Neuronal stem cell (in vitro differentiated cells): ENCODE data around the gene CCDC70.

ENCODE experiments used
- DNase-seq: peaks from one replicate; pipeline ENCODE4 v3.0.0-alpha.2; 2013; ENCODE audit warnings: low spot score
- H2AFZ ChIP-seq: one replicate; pipeline ENCODE4 v1.6.1; 2013; ENCODE audit warnings: mild to moderate bottlenecking, low read length, inconsistent platforms
- H2AK5ac ChIP-seq: 2 replicates; pipeline ENCODE4 v1.6.1; 2013; ENCODE audit warnings: low read depth, mild to moderate bottlenecking, inconsistent platforms, low read length, moderate library complexity, mixed read lengths
- H2BK120ac ChIP-seq: 2 replicates; pipeline ENCODE4 v1.6.1; 2013; ENCODE audit warnings: low read depth, mild to moderate bottlenecking, inconsistent platforms, low read length, moderate library complexity, mixed read lengths
- H2BK12ac ChIP-seq: one replicate; pipeline ENCODE4 v1.6.1; 2013; ENCODE audit warnings: low read length, inconsistent platforms
- H2BK15ac ChIP-seq: 2 replicates; pipeline ENCODE4 v1.6.1; 2013; ENCODE audit warnings: mild to moderate bottlenecking, low read length, inconsistent platforms, mixed read lengths
- H2BK5ac ChIP-seq: one replicate; pipeline ENCODE4 v1.6.1; 2013; ENCODE audit warnings: inconsistent platforms, mild to moderate bottlenecking, low read length, moderate library complexity
- H3K14ac ChIP-seq: one replicate; pipeline ENCODE4 v1.6.1; 2013; ENCODE audit warnings: low read length, inconsistent platforms
- H3K18ac ChIP-seq: 2 replicates; pipeline ENCODE4 v1.6.1; 2013; ENCODE audit warnings: low read length, inconsistent platforms
- H3K23ac ChIP-seq: 2 replicates; pipeline ENCODE4 v1.6.1; 2013; ENCODE audit warnings: low read depth, mild to moderate bottlenecking, mixed read lengths, low read length, inconsistent platforms; ENCODE audit not compliant: poor library complexity
- H3K27ac ChIP-seq: replicated peaks from 3 replicates; pipeline ENCODE4 v1.5.1; 2013; ENCODE audit warnings: low read length, inconsistent platforms
- H3K27me3 ChIP-seq, 3 experiments: 2 replicates each; pipeline ENCODE4 v1.6.1; 2013; ENCODE audit warnings: low read length in 3 of 3, mild to moderate bottlenecking in 2 of 3, inconsistent platforms in 1 of 3, low read depth in 1 of 3, mixed read lengths in 1 of 3, moderate library complexity in 1 of 3; ENCODE audit not compliant: control insufficient read depth in 3 of 3, insufficient read depth in 3 of 3
- H3K36me3 ChIP-seq, 2 donors: replicated peaks in 1 of 2; 2 replicates each; pipeline ENCODE4 v1.6.1; 2013; ENCODE audit warnings: low read length in 2 of 2; ENCODE audit not compliant: control insufficient read depth in 2 of 2, insufficient read depth in 2 of 2
- H3K4ac ChIP-seq: 2 replicates; pipeline ENCODE4 v1.6.1; 2013; ENCODE audit warnings: inconsistent platforms, mild to moderate bottlenecking, low read length, moderate library complexity
- H3K4me1 ChIP-seq, 2 donors: 1 replicate in 1 of 2; 2 replicates in 1 of 2; pipeline ENCODE4 v1.6.1; 2013; ENCODE audit warnings: low read length in 2 of 2, low read depth in 1 of 2; ENCODE audit not compliant: control insufficient read depth in 2 of 2, insufficient read depth in 1 of 2
- H3K4me2 ChIP-seq: one replicate; pipeline ENCODE4 v1.6.1; 2013; ENCODE audit warnings: mild to moderate bottlenecking, low read length, inconsistent platforms; ENCODE audit not compliant: insufficient read depth, poor library complexity, severe bottlenecking
- H3K4me3 ChIP-seq, 2 donors: 2 replicates each; pipeline ENCODE4 v1.5.1; 2013; ENCODE audit warnings: low read length in 2 of 2, mild to moderate bottlenecking in 2 of 2, inconsistent platforms in 1 of 2, moderate library complexity in 1 of 2
- H3K79me1 ChIP-seq: one replicate; pipeline ENCODE4 v1.6.1; 2013; ENCODE audit warnings: low read depth, mild to moderate bottlenecking, inconsistent platforms, low read length, moderate library complexity
- H3K9ac ChIP-seq: one replicate; pipeline ENCODE4 v1.6.1; 2013; ENCODE audit warnings: mild to moderate bottlenecking, low read depth, low read length, inconsistent platforms; ENCODE audit not compliant: poor library complexity
- H3K9me3 ChIP-seq, 2 donors: replicated peaks in 1 of 2; 2 replicates each; pipeline versions ENCODE3 to v1.6.1; 2013; ENCODE audit warnings: low read length in 2 of 2, mild to moderate bottlenecking in 2 of 2, inconsistent platforms in 1 of 2, low read depth in 1 of 2, mixed read lengths in 1 of 2, moderate library complexity in 1 of 2; ENCODE audit not compliant: control insufficient read depth in 2 of 2, insufficient read depth in 1 of 2
- H4K8ac ChIP-seq: one replicate; pipeline ENCODE4 v1.6.1; 2013; ENCODE audit warnings: low read depth, mild to moderate bottlenecking, inconsistent platforms, low read length, moderate library complexity
- H4K91ac ChIP-seq: one replicate; pipeline ENCODE4 v1.6.1; 2013; ENCODE audit warnings: low read length, low read depth, mild to moderate bottlenecking, inconsistent platforms; ENCODE audit not compliant: poor library complexity
- WGBS, 2 donors: extraction: QIAGEN DNeasy Blood & Tissue Kit; methylation state at CpG; one replicate each; pipeline ENCODE4 v1.1.7; 2013; ENCODE audit warnings: missing lambda C conversion rate in 2 of 2, mixed read lengths in 1 of 2; ENCODE audit not compliant: insufficient read length in 2 of 2, insufficient replicate concordance in 1 of 2; ENCODE audit errors: extremely low coverage in 2 of 2; 5-methylcytosine and 5-hydroxymethylcytosine counted together

CCDC70 gene

DNA sequence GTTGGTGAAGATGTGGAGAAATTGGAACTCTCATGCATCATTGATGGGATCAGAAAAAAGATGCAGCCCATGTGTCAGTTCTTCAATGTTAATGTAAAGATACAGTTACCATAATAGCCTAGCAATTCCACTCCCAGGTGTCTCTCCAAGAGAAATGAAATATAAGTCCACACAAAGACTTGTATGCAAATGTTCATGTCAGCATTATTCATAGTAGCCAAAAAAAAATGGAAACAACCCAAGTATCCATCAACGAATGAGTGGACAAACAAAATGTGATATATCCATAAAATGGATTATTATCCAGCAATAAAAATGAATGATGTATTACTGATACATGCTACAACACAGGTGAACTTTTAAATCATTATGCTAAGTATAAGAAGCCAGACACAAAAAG is 38.7 kb downstream of the CCDC70 start:
- no peak overlapping the region for H3K4me2 ChIP-seq

GRCh38 chr13:51902776-51903175 is 41.0 kb downstream of the CCDC70 start:
- H3K9me3 ChIP-seq = no peaks in the 10 kb centered on the region
- DNase-seq = no peak
- no CpG with 5 or more reads among the region's 4 CpGs for WGBS, 2 donors

More for the DNA sequence above, 38.7 kb downstream of the CCDC70 start:
- Histone ChIP-seq H2BK12ac (no peak overlapping the region), H2BK5ac (no peak overlapping the region), H2BK15ac (no peak overlapping the region), H3K4ac (no peak overlapping the region), H3K9ac (no peak overlapping the region), H3K4me1 (peaks cover 6 to 9% of the 10 kb centered on the region in 2 donors), H3K27ac (no peak overlapping the region), H2BK120ac (no peak overlapping the region), H3K36me3 (no peaks in the 10 kb centered on the region), H2AK5ac (no peak overlapping the region), H3K4me3 (no peak overlapping the region), H3K79me1 (no peaks in the 10 kb centered on the region), H3K27me3 (peaks cover 0 to 22% (median 0%) of the 10 kb centered on the region in 3 experiments), H3K18ac (no peak overlapping the region), H3K23ac (no peak overlapping the region), H3K9me3 (no peaks in the 10 kb centered on the region), H2AFZ (no peak overlapping the region), H4K91ac (no peak overlapping the region), H3K14ac (no peak overlapping the region), H4K8ac (no peak overlapping the region)
- no peak for DNase-seq
- no CpG with 5 or more reads among the region's 1 CpG for WGBS, 2 donors

GRCh38 chr13:51905787-51906186 is 44.0 kb downstream of the CCDC70 start:
- no CpG with 5 or more reads among the region's 6 CpGs for WGBS, 2 donors

More at GRCh38 chr13:51902776-51903175, 41.0 kb downstream of the CCDC70 start:
- no peak overlapping the region for H3K27ac ChIP-seq
- no peaks in the 10 kb centered on the region for H3K36me3 ChIP-seq
- H3K79me1 ChIP-seq = no peaks in the 10 kb centered on the region
- no peak overlapping the region for H2BK15ac ChIP-seq
- H3K18ac ChIP-seq = no peak overlapping the region
- H2BK12ac ChIP-seq = no peak overlapping the region
- no peak overlapping the region for H2AFZ ChIP-seq
- H3K4ac ChIP-seq = no peak overlapping the region
- no peak overlapping the region for H3K4me3 ChIP-seq
- no peak overlapping the region for H3K23ac ChIP-seq
- no peak overlapping the region for H4K91ac ChIP-seq
- no peak overlapping the region for H4K8ac ChIP-seq
- H3K4me2 ChIP-seq = no peak overlapping the region
- peaks cover 0 to 25% (median 0%) of the 10 kb centered on the region in 3 experiments for H3K27me3 ChIP-seq
- H2AK5ac ChIP-seq = no peak overlapping the region
- H2BK120ac ChIP-seq = no peak overlapping the region
- no peak overlapping the region for H3K14ac ChIP-seq
- no peak overlapping the region for H2BK5ac ChIP-seq
- H3K9ac ChIP-seq = no peak overlapping the region
- peaks cover 0 to 11% of the 10 kb centered on the region in 2 donors for H3K4me1 ChIP-seq

DNA sequence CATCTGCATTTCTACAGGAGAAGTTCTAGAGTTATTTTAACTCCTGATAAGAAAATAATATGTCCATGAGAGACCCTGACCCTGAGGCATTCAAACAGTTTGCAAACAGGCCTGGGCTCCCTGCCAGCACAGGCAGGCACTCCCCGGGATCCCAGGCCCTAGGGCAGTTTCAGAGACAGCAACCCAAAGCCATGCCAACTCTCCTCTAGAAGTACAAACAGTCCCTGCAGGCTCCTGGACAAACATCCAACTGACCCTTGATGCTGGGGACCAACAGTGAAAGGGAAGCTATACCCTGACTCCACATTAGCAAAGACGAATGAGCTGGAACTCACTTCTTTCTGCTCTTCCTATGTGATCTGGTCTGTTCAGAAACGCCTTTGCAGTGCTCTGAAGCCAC is 44.8 kb downstream of the CCDC70 start:
- Histone ChIP-seq H2BK5ac (no peak overlapping the region), H3K14ac (no peak overlapping the region), H2BK120ac (no peak overlapping the region), H3K4ac (no peak overlapping the region), H2AFZ (no peak overlapping the region), H3K18ac (no peak overlapping the region), H4K8ac (no peak overlapping the region), H4K91ac (no peak overlapping the region), H3K9me3 (peaks cover 0 to 2% of the 10 kb centered on the region in 2 donors), H2BK15ac (no peak overlapping the region), H3K23ac (no peak overlapping the region), H3K79me1 (no peaks in the 10 kb centered on the region), H3K27me3 (peaks cover 0 to 20% (median 0%) of the 10 kb centered on the region in 3 experiments), H3K4me3 (no peak overlapping the region), H2BK12ac (no peak overlapping the region), H3K27ac (no peak overlapping the region), H3K9ac (no peak overlapping the region), H3K4me1 (peaks cover 0 to 11% of the 10 kb centered on the region in 2 donors), H3K4me2 (no peak overlapping the region), H3K36me3 (no peaks in the 10 kb centered on the region), H2AK5ac (no peak overlapping the region)
- DNase-seq = no peak
- no CpG with 5 or more reads among the region's 3 CpGs for WGBS, 2 donors

More at GRCh38 chr13:51905787-51906186, 44.0 kb downstream of the CCDC70 start:
- Histone ChIP-seq H2BK120ac (no peak overlapping the region), H3K4me3 (no peak overlapping the region), H3K79me1 (no peaks in the 10 kb centered on the region), H2BK15ac (no peak overlapping the region), H3K36me3 (no peaks in the 10 kb centered on the region), H3K4me2 (no peak overlapping the region), H2BK12ac (no peak overlapping the region), H3K4ac (no peak overlapping the region), H3K23ac (no peak overlapping the region), H2AK5ac (no peak overlapping the region), H2BK5ac (no peak overlapping the region), H4K8ac (no peak overlapping the region), H3K14ac (no peak overlapping the region), H3K4me1 (peaks cover 0 to 11% of the 10 kb centered on the region in 2 donors), H3K9ac (no peak overlapping the region), H3K18ac (no peak overlapping the region), H4K91ac (no peak overlapping the region), H3K27ac (no peak overlapping the region), H2AFZ (no peak overlapping the region), H3K27me3 (peaks cover 0 to 23% (median 0%) of the 10 kb centered on the region in 3 experiments), H3K9me3 (no peaks in the 10 kb centered on the region)
- DNase-seq = no peak
